ENCODE data around the gene SP1.

The SP1 gene

DNA sequence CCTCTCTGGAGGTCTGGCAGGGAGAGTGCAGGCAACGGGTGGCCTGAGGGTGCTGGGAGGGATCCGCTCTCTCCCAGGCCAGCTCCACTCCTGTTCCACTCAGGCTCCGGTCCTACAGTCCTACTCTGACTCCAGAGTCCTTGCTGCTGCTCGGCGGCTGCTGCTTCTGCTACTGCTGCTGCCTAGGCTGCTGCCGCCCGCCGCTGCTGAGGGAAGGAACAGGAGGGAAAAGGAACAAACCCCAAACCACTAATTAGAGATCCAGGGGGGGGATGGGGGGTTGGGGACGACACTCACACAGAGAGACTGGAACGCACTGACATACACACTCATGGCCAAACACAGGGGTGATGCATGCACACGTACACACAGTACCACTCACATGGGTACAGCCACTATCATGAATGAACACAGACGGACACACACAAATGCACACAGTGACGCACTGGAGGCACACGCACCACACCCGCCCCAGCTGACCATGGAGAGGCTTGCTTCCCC lies 43.7 kb upstream of the SP1 start, which contains the start of gene SP7:
Gene SP7, minus strand, starts transcription at position 174 of the 501 bp plus-strand sequence. CDS start 708 bp downstream, outside the sequence.
- Histone ChIP-seq H3K36me3 (ENCODE audit: insufficient read depth, insufficient read length, low read length) (no peaks in the 10 kb centered on the region), H3K27me3 (ENCODE audit: insufficient read depth, insufficient read length) (peaks cover 5% of the 10 kb centered on the region), H3K4me1 (ENCODE audit: insufficient read depth, insufficient read length) (peaks cover 23% of the 10 kb centered on the region), H3K9me3 (ENCODE audit: insufficient read depth, low read length) (no peaks in the 10 kb centered on the region), H3K4me3 (ENCODE audit: insufficient read length, low read depth) (no peak within 1 kb of the TSS), H3K9ac (ENCODE audit: insufficient read length, low read depth) (peak within 1 kb of the TSS; percentile 42)
- no peak for DNase-seq (ENCODE audit: low read depth, low spot score)
- TF ChIP-seq YY1 (IDR thresholded peaks at IDR 0.05; ENCODE audit: insufficient read depth, insufficient read length) = no peak
- no peak for TF ChIP-seq ZNF274 (IDR thresholded peaks at IDR 0.05; ENCODE audit: low read depth, low read length)
- TF ChIP-seq SUZ12 (IDR thresholded peaks at IDR 0.05; ENCODE audit: extremely low read depth, insufficient read depth, insufficient read length) = no peak

DNA sequence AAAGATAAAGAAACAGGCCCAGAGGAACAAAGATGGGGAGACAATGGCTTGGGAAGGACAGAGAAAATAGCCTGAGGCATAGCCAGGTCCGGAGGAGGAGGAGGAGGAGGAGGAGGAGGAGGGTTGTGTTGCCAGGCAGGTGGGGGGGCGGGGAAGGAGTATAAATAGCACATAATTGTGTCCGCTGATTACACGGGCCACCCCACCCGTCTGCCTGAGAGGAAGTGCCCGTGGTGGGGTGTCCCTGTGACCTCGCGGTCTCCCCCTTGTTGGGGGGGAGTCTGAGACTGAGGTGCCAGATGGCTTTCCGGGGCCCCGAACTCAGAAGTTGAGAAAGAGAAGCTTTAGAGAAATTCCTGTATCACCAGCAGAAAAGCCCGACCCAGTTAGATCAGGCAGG lies 42.0 kb upstream of the SP1 start:
- no peak for TF ChIP-seq ZNF274 (IDR thresholded peaks at IDR 0.05; ENCODE audit: low read depth, low read length)
- no peak for TF ChIP-seq YY1 (IDR thresholded peaks at IDR 0.05; ENCODE audit: insufficient read depth, insufficient read length)
- TF ChIP-seq SUZ12 (IDR thresholded peaks at IDR 0.05; ENCODE audit: extremely low read depth, insufficient read depth, insufficient read length) = no peak
- Histone ChIP-seq H3K9me3 (ENCODE audit: insufficient read depth, low read length) (no peaks in the 10 kb centered on the region), H3K4me3 (ENCODE audit: insufficient read length, low read depth) (no peak overlapping the region), H3K4me1 (ENCODE audit: insufficient read depth, insufficient read length) (peaks cover 23% of the 10 kb centered on the region), H3K36me3 (ENCODE audit: insufficient read depth, insufficient read length, low read length) (no peaks in the 10 kb centered on the region), H3K9ac (ENCODE audit: insufficient read length, low read depth) (no peak overlapping the region), H3K27me3 (ENCODE audit: insufficient read depth, insufficient read length) (peaks cover 5% of the 10 kb centered on the region)
- no peak for DNase-seq (ENCODE audit: low read depth, low spot score)

DNA sequence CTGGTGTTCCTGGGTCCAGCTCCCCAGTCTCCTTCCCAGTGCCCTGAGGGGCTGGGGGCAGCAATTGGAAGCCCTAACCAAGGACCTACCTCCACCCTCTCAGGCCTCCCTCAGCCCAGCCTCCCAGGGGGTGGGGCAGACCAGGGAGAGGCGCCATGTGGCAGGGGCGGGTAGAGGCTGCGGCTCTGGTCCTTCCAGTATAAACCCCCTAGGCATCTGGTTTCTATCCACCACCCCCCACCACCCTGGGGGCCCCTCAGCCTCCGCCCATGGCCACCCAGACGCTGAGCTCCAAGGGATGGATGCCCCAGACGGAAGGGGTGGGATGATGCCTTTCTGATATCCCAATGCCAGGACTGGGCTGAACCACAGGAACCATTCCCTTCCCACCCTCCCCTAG lies 41.1 kb upstream of the SP1 start:
- Histone ChIP-seq H3K4me3 (ENCODE audit: insufficient read length, low read depth) (no peak overlapping the region), H3K9ac (ENCODE audit: insufficient read length, low read depth) (no peak overlapping the region), H3K4me1 (ENCODE audit: insufficient read depth, insufficient read length) (peaks cover 23% of the 10 kb centered on the region), H3K27me3 (ENCODE audit: insufficient read depth, insufficient read length) (peaks cover 5% of the 10 kb centered on the region), H3K36me3 (ENCODE audit: insufficient read depth, insufficient read length, low read length) (no peaks in the 10 kb centered on the region), H3K9me3 (ENCODE audit: insufficient read depth, low read length) (no peaks in the 10 kb centered on the region)
- no peak for DNase-seq (ENCODE audit: low read depth, low spot score)
- TF ChIP-seq SUZ12 (IDR thresholded peaks at IDR 0.05; ENCODE audit: extremely low read depth, insufficient read depth, insufficient read length) = no peak
- TF ChIP-seq YY1 (IDR thresholded peaks at IDR 0.05; ENCODE audit: insufficient read depth, insufficient read length) = no peak
- TF ChIP-seq ZNF274 (IDR thresholded peaks at IDR 0.05; ENCODE audit: low read depth, low read length) = no peak

DNA sequence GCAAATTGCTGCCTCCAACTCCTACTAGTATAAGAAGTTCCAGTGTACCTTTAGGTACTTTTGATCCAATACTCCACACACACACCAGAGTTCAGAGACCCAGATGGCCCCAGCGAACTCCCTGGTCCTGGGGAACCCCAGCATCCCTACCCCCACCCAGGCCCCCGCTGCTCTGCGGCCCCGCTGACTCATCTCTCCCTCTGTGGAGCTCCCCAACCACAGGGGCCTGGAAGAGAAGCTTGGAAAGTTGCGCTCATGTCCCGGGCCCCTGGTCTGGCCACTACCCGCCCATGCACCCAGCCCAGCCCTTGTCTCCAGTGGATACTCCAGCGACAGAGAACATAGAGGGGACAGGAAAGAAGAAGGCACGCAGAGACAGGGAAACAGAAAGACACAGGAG lies 39.6 kb upstream of the SP1 start:
- DNase-seq (ENCODE audit: low read depth, low spot score) = no peak

DNA sequence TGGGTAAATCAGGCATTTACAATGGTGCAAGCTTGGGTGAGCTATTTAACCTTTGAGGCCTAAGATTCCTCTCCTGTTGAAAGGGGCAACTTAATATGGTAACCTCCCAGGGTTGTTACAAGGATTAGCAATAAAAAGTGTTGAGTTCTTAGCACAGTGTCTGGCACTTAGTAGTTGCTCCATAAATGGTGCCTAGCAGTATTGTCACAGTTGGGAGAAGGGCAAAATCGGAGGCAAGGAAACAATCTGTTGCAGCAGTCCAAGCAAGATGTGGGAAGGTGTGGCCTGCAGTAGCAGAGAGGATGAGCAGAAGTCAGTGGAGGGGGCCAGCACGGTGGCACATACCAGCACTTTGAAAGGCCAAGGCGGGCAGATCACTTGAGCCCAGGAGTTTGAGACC lies 36.5 kb upstream of the SP1 start:
- Histone ChIP-seq H3K4me1 (ENCODE audit: insufficient read depth, insufficient read length) (peaks cover 17% of the 10 kb centered on the region), H3K4me3 (ENCODE audit: insufficient read length, low read depth) (no peak overlapping the region), H3K27me3 (ENCODE audit: insufficient read depth, insufficient read length) (peaks cover 20% of the 10 kb centered on the region), H3K36me3 (ENCODE audit: insufficient read depth, insufficient read length, low read length) (no peaks in the 10 kb centered on the region), H3K9me3 (ENCODE audit: insufficient read depth, low read length) (no peaks in the 10 kb centered on the region), H3K9ac (ENCODE audit: insufficient read length, low read depth) (no peak overlapping the region)
- no peak for DNase-seq (ENCODE audit: low read depth, low spot score)
- TF ChIP-seq SUZ12 (IDR thresholded peaks at IDR 0.05; ENCODE audit: extremely low read depth, insufficient read depth, insufficient read length) (no peak), YY1 (IDR thresholded peaks at IDR 0.05; ENCODE audit: insufficient read depth, insufficient read length) (no peak), ZNF274 (IDR thresholded peaks at IDR 0.05; ENCODE audit: low read depth, low read length) (no peak)

More for the DNA sequence above, 39.6 kb upstream of the SP1 start:
- no peak for TF ChIP-seq SUZ12 (IDR thresholded peaks at IDR 0.05; ENCODE audit: extremely low read depth, insufficient read depth, insufficient read length)
- TF ChIP-seq YY1 (IDR thresholded peaks at IDR 0.05; ENCODE audit: insufficient read depth, insufficient read length) = no peak
- TF ChIP-seq ZNF274 (IDR thresholded peaks at IDR 0.05; ENCODE audit: low read depth, low read length) = no peak
- H3K4me1 ChIP-seq (ENCODE audit: insufficient read depth, insufficient read length) = peaks cover 23% of the 10 kb centered on the region
- peaks cover 12% of the 10 kb centered on the region for H3K27me3 ChIP-seq (ENCODE audit: insufficient read depth, insufficient read length)
- no peaks in the 10 kb centered on the region for H3K36me3 ChIP-seq (ENCODE audit: insufficient read depth, insufficient read length, low read length)
- no peak overlapping the region for H3K4me3 ChIP-seq (ENCODE audit: insufficient read length, low read depth)
- H3K9ac ChIP-seq (ENCODE audit: insufficient read length, low read depth) = no peak overlapping the region
- no peaks in the 10 kb centered on the region for H3K9me3 ChIP-seq (ENCODE audit: insufficient read depth, low read length)

DNA sequence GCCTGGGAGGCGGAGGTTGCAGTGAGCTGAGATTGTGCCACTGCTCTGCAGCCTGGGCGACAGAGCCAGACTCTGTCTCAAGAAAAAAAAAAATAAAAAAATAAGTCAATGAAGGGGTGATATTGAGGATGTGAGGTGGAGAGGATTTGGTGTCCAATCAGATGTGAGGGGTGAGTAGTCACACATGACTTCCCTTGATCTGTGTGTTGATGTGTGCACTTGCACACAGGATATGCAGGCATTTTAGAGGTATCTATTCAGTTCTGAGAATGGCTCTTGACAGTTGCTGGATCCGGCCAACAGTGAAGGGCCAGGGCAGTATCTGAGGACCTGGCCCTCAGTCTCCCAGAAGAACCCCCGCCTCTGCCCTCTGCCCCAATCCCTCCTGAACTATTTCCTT lies 36.0 kb upstream of the SP1 start:
- Histone ChIP-seq H3K4me1 (ENCODE audit: insufficient read depth, insufficient read length) (peaks cover 13% of the 10 kb centered on the region), H3K36me3 (ENCODE audit: insufficient read depth, insufficient read length, low read length) (no peaks in the 10 kb centered on the region), H3K9ac (ENCODE audit: insufficient read length, low read depth) (no peak overlapping the region), H3K4me3 (ENCODE audit: insufficient read length, low read depth) (no peak overlapping the region), H3K9me3 (ENCODE audit: insufficient read depth, low read length) (no peaks in the 10 kb centered on the region), H3K27me3 (ENCODE audit: insufficient read depth, insufficient read length) (peaks cover 20% of the 10 kb centered on the region)
- no peak for DNase-seq (ENCODE audit: low read depth, low spot score)
- TF ChIP-seq SUZ12 (IDR thresholded peaks at IDR 0.05; ENCODE audit: extremely low read depth, insufficient read depth, insufficient read length) = no peak

DNA sequence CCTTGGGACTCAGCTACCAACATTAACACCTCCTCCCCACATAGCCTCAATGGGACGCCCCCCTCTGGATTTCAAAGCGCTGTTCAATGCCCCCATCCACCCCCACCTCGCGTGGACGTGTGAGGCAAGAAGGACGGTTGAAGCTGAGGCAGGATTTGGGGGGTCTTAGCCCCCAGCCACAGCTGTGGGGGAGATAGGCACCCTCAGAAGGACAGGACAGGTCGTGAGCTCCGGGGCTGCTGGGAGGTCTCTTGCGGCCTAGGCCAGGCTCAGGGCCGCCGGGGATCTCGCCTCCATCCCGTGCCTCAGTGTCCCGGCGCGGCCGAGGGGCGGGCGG lies 35.5 kb upstream of the SP1 start:
- Histone ChIP-seq H3K4me3 (ENCODE audit: insufficient read length, low read depth) (peak overlapping the region; percentile 42), H3K27me3 (ENCODE audit: insufficient read depth, insufficient read length) (peaks cover 20% of the 10 kb centered on the region), H3K9ac (ENCODE audit: insufficient read length, low read depth) (peak overlapping the region; percentile 78), H3K9me3 (ENCODE audit: insufficient read depth, low read length) (no peaks in the 10 kb centered on the region), H3K36me3 (ENCODE audit: insufficient read depth, insufficient read length, low read length) (no peaks in the 10 kb centered on the region), H3K4me1 (ENCODE audit: insufficient read depth, insufficient read length) (peaks cover 13% of the 10 kb centered on the region)
- DNase-seq (ENCODE audit: low read depth, low spot score) = no peak
- no peak for TF ChIP-seq ZNF274 (IDR thresholded peaks at IDR 0.05; ENCODE audit: low read depth, low read length)
- TF ChIP-seq SUZ12 (IDR thresholded peaks at IDR 0.05; ENCODE audit: extremely low read depth, insufficient read depth, insufficient read length) = no peak
- no peak for TF ChIP-seq YY1 (IDR thresholded peaks at IDR 0.05; ENCODE audit: insufficient read depth, insufficient read length)

All from NT2/D1 (cell line).